GM19455 (cell line): ENCODE results near the gene ARID1A.
"Not testable (repeated sequence)": the region's sequence is repeated elsewhere in the genome, so short reads cannot be mapped to it uniquely, and the experiment has no call there.

ENCODE experiments used
- ATAC-seq: cut with Tn5 transposase; IDR thresholded peaks from one replicate; pipeline ENCODE4 v1.9.1; 2021; ENCODE audit not compliant: unreplicated experiment

ARID1A gene

DNA sequence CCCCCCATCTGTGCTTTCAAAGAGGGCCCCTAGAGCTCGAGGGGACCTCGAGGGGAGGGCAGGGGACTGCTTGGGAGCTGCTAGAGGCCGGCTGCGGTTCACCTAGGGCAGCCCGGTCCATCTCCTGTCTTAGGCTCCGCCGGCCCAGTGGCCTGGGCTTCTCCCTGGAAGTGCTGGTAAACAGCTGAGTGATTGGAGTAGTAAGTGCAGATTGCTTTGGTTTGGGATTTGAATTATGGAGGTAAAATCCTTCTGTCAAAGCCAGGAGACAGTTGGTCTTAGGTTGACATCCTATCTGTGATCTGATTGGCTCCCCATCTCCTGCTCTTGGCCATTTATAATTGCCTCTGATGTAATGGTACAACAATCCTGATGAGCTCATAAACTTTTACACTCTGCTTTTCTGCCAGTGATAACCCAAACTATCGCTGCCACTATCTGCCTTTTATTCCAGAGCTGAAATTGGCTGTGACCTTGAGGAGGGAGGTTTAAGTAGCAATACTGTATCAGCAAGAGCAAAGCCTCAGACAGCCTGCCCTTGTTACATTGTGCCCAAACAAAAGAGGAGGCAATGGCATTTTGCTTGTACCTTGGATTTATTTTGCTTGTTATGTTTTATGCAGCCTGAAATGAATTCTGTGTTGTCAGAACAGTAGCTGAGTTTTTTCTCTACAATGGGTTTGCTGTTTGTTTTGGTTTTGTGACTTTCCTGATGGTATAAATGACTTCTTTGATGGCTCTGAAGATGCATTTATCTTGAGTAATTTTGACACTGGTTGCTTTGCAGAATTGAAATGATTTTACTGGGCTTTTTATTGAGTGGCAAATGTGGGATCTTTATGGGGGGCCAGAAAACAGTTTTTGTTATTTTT lies 2.4 kb downstream of the ARID1A start:
- no peak for ATAC-seq

DNA sequence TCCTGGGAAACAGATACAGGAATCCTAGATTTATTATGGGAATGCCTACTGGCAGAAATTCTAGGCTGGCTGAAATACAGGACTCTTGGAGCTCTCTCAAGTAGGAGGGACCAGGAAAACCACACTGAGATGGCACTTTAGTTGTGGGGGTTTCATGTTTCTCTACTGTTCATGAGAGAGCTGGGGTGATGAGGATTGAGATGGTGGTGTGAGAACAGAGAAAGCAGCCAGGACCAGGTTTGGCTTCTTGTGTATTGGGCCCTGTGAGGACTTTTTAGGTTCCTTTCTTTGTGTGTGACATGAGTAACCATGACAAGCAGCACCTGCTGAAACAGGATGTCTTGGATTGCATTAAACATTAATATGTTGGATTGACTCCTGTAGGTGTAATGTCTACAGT lies 4.9 kb downstream of the ARID1A start:
- no peak for ATAC-seq

DNA sequence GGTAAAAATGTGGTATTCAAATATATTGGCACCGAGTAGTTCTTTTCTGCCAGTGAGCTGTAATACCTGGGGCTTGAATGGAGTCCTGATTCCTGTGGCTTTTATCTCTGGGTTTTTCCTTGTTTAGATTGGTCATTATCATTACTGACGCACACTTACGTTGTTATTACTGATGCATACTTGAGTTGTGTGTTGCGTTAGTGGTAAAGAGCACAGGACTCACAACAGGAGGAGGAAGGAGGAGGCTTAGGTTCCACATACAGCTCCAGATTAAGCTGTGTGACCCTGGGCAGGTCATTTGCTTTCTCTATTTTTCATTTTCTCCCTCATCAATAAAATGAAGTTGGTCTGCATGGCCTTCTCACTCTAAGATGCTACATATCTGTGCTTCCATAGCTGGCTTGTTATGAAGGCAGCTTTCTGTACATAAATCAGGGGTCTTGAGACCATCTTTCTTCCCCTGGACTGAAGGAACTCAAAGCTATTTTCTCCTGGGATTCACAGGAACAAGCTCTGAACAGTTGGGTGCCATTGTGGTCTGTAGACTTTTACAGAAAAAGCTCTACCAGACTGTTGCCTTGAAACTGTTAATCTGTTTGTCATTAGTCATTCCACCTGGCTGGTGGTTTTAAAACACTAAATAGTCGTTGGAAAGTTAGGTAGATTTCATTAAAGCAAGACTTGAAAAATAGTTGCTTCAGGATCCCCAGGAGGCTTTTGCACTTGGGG lies 5.6 kb downstream of the ARID1A start:
- no peak for ATAC-seq

DNA sequence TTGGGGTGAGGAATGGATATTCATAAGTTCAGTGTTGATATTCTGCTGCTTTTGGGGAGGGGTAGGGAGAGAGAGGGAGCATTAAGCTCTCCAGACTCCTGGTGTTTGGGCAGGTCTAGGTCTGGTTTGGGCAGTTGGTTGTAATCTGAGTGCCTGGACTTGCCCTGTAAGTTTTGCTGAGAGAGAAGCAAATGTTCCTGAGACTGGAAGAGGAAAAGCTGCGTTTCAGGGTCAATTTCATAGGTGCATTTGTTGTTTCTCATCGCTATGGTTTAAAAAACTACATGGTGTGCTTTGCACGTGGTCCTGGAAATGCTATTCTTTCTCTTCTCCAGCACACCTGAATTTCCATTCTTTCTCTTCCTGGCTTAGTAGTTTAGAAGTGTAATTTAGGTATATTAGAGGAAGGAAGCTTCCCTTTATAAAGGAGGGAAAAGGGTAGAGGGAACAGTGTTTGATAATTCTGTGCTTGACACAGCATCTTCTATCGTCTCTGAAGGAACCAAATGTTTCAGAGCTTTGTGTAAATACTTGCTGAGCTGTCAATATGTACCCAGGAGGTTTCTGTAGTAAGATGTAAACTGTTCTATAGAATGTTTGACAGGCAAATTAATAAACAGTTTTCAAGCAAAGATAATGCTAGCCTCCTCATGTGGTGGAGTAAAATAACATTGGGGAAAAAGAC lies 6.3 kb downstream of the ARID1A start:
- no peak for ATAC-seq

DNA sequence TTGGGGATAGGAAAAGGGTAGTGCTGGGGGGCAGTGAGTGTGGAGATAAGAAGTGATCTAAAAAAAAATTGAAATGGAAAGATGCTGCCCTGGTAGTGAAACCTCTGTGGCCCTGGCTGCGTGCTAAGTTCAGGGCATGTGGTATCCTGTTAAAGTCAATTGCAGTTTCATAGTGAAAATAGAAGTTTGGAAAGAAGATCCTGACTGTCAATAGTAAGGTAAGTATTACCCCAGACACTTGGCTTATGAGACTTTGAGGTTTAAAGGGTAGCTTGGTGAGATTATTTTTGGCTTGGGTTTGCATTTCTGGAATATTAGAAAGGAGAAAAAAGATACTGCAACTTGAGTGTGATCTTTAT lies 6.8 kb downstream of the ARID1A start:
- no peak for ATAC-seq

DNA sequence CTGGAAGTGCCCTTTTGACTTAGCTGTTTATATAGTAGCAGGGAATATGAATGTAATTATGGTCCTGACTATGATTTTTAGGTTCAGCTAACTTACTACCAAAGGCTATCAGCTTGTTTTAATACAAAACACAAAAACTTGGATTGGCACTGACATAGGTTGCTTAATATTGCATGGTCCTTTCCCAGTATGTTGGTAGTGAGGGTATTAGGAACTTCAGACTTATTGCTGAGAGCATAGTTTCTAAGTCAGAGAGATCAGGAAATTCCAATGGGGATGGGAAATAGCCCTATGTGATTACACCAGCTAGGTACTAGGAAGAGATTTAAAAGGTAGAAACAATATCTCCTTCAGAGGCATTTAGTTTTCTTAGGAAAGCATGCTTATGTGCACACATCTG lies 7.7 kb downstream of the ARID1A start:
- ATAC-seq = no peak

DNA sequence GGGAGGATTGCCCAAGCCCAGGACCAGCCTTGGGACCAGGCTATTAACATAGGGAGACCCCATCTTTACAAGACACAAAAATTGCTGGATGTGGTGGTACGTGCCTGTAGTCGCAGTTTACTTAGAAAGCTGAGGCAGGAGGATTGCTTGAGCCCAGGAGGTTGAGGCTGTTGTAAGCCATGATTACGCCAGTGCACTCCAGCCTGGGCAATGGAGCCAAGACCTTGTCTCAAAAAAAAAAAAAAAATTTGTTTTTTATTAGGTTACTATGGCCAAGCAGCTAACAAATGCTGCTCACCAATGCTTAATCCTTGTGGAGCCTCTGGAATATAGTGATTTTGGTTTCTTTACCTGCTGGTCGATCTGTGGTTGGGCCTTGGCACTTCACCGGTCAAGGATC lies 8.8 kb downstream of the ARID1A start:
- no peak for ATAC-seq

DNA sequence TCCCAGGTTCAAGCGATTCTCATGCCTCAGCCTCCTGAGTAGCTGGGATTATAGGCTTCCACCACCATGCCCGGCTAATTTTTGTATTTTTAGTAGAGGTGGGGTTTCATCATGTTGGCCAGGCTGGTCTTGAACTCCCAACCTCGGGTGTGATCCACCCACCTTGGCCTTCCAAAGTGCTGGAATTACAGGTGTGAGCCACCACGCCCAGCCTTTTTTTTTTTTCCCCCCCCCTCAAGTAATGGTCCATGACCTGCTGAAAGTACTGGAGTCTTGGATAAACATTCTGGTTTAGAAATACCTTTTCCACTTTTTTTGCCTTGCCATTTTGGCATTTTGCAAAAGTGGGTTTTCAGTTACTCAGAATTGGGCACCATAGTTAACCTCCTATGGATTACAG lies 9.4 kb downstream of the ARID1A start:
- ATAC-seq = not testable (repeated sequence)

DNA sequence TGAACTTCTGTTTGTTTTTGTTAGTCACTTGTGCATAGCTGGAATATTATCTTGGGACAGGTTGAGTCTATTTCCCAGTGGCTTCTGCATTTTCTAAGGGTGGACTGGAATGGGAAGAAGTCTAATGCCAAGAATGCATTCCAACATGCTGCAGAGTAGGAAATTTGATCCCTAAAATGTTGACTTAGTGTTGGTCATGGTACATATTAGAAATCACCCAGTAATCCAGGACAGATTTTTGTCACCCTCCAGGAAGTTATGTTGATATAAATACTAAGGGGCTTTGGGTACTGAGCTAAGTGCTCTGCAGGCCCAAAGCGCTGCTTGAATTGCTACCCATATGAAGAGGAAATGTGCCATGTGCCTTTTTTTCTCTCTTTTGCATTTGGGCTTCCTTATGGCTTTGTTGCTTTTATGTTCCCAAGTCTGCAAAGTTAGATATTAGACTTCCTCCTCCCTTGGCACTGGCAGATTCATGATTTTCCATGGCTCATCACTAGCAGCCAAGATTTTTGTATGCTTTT lies 10.0 kb downstream of the ARID1A start:
- ATAC-seq = no peak

DNA sequence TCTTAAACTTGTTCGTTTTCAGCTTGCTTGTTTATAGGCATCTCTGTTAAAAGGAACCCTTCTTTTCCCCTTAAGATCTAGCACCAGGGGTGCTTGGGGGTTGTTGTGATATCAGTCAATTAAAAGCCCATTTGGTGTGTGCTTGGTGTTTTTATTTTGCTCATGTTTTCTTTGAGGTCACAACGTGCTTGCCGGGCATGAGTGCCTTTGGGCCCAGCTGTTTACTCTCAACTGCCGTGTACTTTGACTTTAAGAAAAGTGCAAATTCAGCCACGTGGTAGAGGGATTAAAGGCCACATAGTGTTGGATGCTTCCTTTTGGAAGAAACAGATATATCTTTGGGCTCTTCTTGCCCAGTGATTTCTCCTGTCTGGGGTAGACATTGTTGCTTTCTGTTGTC lies 10.5 kb downstream of the ARID1A start:
- ATAC-seq = no peak

DNA sequence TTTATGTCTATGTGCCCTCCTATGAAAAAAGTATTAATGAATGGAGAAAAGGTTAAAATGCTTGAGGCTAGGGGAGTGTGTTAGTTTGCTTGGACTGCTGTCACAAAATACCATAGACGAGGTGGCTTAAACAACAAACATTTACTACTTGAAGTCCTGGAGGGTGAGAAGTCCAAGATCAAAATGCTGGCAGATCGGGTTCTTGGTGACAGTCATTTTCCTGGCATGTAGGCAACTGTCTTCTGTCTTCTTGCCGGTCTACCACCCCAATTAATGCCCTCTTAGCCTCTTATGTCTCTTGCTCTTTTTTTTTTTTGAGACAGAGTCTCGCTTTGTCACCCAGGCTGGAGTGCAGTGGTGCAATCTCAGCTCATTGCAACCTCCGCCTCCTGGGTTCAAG lies 15.0 kb downstream of the ARID1A start:
- no peak for ATAC-seq

DNA sequence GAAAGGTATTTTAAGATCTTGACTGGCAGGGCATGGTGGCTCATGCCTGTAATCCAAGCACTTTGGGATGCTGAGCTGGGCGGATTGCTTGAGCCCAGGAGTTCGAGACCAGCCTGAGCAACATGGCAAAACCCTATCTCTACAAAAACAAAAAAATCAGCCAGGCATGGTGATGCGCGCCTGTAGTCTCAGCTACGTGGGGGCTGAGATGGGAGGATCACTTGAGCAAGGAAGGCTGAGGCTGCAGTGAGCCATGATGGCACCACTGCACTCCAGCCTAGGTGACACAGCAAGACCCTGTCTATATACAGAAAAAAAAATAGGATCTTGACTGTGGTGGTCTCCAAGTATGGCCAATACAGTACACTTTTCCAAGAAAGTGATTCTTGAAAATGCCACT lies 16.0 kb downstream of the ARID1A start:
- ATAC-seq = no peak

DNA sequence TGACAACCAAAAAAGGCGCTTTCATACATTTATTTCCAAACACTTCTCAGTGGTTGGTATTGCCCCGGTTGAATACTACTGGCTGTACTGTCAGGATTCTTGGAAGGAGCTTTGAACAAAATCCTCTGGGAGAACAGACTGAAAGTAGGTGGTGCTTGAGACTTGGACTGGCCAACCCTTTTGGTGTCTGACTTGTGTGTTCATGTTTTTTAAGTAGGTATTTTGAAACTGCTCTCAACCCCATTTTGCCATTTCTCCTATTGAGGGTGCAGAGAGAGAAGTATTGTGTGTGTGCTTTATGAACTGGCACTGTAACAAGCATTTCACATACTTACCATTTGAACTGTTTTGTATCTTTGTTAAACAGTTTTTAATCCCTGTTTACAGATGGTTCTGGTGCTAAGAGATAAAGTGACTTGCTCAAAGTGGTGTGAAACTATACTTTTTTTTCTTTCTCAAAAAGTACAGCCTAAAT lies 21.2 kb downstream of the ARID1A start:
- no peak for ATAC-seq

DNA sequence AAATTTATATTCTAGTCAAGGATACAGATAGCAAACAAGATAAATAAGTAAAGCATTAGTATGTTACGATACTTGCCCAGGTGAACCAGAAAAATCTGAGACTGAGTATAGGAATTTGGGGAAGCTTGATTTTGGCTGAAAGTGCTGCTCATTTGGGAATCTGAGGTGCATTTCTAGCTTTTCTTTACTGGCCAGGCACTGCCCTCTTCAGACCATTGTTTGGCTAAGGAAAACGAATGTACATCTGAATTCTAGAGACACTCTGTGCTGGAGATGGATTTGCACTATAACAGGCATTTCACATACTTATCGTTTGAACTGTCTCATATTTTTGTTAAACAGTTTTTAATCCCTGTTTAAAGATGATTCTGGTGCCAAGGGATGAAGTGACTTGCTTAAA lies 23.4 kb downstream of the ARID1A start:
- no peak for ATAC-seq

DNA sequence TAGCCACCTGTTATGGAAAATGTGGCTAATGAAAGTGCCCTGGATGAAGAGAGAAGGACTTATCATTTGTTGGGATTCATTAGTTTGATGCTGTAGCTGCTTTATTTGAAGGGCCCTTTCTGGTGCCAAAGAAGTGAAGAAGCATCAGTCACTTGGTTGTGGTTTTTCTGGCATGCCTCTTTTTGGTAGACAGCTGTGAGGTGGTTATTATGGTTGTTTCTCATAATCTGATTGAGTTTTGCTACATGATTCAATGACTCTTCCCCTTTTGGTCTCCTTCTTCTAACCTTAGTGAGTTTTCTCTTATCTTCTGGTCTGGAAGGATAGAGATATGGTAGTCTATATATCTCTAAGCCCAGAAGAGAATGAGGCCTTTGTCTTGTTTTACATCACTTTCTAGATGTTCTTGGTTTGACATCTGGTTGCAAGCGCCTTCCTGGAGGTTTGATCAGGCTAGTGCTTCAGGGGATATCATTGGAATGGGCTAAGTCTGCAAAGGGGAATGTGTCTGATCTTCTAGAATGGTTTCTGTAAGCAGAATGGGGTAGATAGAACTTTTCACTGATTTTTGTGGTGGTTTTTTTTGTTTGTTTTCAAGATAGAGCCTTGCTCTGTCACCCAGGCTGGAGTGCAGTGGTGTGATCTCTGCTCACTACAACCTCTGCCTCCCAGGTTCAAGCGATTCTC lies 26.0 kb downstream of the ARID1A start:
- ATAC-seq = no peak

DNA sequence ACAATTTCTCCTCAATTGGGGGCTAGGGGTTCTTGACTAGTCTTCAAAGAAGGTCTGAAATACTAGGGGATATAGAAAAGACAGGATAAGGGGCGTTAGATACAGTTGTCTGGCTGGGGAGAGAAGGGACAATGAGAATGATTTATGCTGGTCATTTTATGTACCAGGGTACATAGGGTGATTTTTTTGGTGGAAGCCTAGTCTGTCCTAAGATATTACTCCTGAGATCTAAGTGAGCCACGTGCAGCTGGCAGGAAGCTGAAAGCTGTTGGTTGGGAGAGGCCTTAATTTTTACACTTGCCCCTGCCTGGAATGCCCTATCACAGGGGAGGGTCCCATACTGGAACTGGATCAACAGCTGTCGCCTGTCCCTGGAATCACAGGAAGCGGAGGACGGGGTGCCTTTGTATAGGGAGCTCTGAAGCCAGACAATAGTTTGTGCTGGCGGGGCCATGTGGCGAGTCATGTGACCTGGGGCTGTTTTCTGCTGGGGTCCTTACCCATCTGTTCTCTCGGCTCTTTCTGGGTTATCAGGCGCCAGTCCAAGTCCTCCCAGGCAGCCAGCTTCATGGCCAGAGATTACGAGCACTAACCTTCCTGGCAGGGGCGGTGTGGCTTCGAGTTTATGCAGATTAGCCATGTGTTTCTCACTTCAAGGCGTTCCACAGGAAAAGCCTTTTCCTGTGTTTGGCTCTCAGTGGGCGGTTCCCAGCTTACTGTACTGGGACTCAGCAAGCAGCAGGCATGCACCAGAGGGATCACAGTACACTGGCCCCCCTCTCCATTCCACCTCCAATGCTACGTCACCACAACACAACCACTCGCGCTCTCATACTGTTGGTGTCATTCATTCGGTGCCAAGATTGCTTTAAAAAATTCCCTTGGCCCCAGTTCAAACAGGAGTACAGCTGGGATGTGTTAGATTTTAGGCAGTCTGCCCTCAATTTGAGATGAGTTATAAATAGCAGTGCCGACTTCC lies 27.5 kb downstream of the ARID1A start:
- ATAC-seq = no peak

DNA sequence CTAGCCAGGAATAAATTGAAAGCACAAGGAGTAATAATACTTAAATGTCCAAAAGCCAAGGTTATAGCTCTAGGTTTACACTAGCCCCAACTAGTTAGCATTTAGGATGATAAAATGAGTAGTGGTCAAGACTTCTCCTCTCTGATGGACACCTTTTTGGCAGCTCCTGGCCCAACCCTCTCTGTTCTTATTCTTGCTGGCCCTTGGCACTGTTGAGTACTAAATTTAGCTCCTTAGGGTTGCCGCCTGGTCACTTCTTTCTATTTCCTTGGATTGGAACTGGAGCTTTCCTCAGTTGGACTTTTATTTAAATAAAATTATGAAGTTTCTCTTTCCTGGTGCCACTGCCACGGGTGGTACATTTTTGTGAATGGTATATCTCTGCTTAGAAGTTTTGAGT lies 28.3 kb downstream of the ARID1A start:
- no peak for ATAC-seq

DNA sequence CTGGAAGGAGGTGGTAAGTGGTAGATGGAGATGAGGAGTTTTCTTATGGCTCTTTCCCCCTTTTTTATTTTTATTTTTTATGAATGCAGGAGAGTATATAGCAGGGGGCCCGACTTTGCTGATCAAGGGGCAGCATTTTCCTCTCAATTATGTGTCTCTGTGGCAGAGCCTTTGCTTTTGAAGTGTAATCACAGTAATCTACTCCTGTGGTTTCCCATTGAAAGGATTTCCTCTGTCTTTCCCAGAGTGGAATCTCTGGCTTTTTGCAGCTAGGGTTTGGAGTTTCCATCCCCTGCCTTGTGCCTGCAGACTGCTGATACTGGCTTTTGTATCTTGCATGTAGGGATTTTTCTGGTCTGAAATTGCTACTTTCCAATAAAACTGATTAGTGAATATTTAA lies 29.1 kb downstream of the ARID1A start:
- no peak for ATAC-seq

DNA sequence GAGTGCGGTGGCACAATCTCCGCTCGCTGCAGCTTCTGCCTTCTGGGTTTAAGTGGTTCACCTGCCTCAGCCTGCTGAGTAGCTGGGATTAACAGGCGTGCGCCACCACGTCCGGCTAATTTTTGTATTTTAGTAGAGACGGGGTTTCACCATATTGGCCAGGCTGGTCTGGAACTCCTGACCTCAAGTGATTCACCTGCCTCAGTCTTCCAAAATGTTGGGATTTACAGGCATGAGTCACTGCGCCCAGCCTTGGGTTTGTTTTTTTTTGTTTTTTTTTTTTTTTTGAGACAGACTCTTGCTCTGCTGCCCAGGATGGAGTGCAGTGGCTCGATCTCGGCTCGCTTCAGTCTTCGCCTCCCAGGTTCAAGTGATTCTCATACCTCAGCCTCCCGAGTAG lies 30.1 kb downstream of the ARID1A start:
- not testable (repeated sequence) for ATAC-seq

DNA sequence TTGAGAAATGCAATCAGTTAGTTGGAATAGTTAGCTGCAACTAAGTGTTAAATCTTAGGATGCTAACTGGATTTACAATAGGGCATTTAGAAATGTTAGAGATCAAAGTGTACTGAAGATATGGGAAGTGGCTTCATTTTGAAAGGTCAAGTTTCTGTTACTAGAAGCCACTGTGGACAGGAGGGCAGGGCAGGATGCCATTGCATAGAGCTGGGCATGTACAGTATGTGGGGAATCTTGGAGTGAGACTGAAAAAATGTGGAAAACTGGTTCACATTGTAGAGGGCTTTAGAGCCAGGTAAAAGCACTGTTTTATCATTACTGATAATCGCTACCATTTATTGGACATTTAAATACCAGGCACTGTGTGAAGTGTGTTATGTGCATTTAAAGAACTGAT lies 31.0 kb downstream of the ARID1A start:
- ATAC-seq = no peak
